GM12878 (cell line): ENCODE measurements around the gene CALD1. TPM values are rescaled to one million over a fixed set of nuclear protein-coding genes. Genes with fewer than 3 reads are reported as not detected.

Experiments
- ATF7 ChIP-seq: fragments of 450-650 bp; IDR thresholded peaks from 2 replicates; pipeline ENCODE4 v1.6.1; 2016; ENCODE audit warnings: low read depth, mild to moderate bottlenecking
- BRCA1 ChIP-seq: IDR thresholded peaks from 2 replicates; pipeline ENCODE4 v1.6.1; 2011; ENCODE audit warnings: low read depth, low read length, improper control_type of control experiment
- EED ChIP-seq: sonication (generic); IDR thresholded peaks from 2 replicates; pipeline ENCODE4 v1.6.1; 2016; ENCODE audit warnings: antibody characterized with exemption, low read depth
- EGR1 ChIP-seq, 2 experiments: IDR thresholded peaks; 1 replicate in 1 of 2; 2 replicates in 1 of 2; pipeline ENCODE4 v1.6.1; 2011 to 2012; ENCODE audit warnings: low read depth in 2 of 2, low read length in 2 of 2, borderline replicate concordance in 1 of 2, mild to moderate bottlenecking in 1 of 2, moderate library complexity in 1 of 2
- EZH2 ChIP-seq: IDR thresholded peaks from 2 replicates; pipeline ENCODE4 v1.6.1; 2012; ENCODE audit warnings: low read depth, mild to moderate bottlenecking, control low read depth, inconsistent platforms, low read length, borderline replicate concordance; ENCODE audit not compliant: control insufficient read depth
- HCFC1 ChIP-seq: fragments of 150-350 bp; IDR thresholded peaks from 2 replicates; pipeline ENCODE4 v1.6.1; 2014; ENCODE audit warnings: low read length
- IKZF1 ChIP-seq: fragments of 450-650 bp; conservative IDR thresholded peaks from 2 replicates; pipeline ENCODE4 v1.6.1; 2017; ENCODE audit warnings: antibody characterized with exemption, mild to moderate bottlenecking
- LARP7 ChIP-seq: fragments of 450-650 bp; IDR thresholded peaks from 2 replicates; pipeline ENCODE4 v1.6.1; 2017; ENCODE audit warnings: mild to moderate bottlenecking
- MEF2B ChIP-seq: fragments of 450-650 bp; IDR thresholded peaks from 2 replicates; pipeline ENCODE4 v1.6.1; 2018; ENCODE audit warnings: mild to moderate bottlenecking, moderate library complexity; ENCODE audit not compliant: partially characterized antibody, poor library complexity, severe bottlenecking
- NR2C2 ChIP-seq: IDR thresholded peaks from 2 replicates; pipeline ENCODE4 v1.6.1; 2011; ENCODE audit warnings: borderline replicate concordance, low read depth; ENCODE audit not compliant: control insufficient read depth, insufficient read length
- PKNOX1 ChIP-seq: fragments of 450-650 bp; IDR thresholded peaks from 2 replicates; pipeline ENCODE4 v1.6.1; 2016; ENCODE audit warnings: mild to moderate bottlenecking
- SPI1 ChIP-seq: IDR thresholded peaks from 2 replicates; pipeline ENCODE4 v1.6.1; 2011; ENCODE audit warnings: low read depth, mild to moderate bottlenecking, low read length, moderate library complexity, borderline replicate concordance; ENCODE audit not compliant: insufficient read depth
- SREBF1 ChIP-seq: IDR thresholded peaks from 2 replicates; pipeline ENCODE4 v1.6.1; 2012; ENCODE audit warnings: mild to moderate bottlenecking, low read length
- SRF ChIP-seq, 2 experiments: IDR thresholded peaks; 2 replicates each; pipeline ENCODE4 v1.6.1; 2011; ENCODE audit warnings: low read depth in 2 of 2, low read length in 2 of 2, mild to moderate bottlenecking in 1 of 2, moderate library complexity in 1 of 2
- SUPT20H ChIP-seq: IDR thresholded peaks from 2 replicates; pipeline ENCODE4 v1.6.1; 2011; ENCODE audit warnings: low read depth, mild to moderate bottlenecking, low read length, moderate library complexity, borderline replicate concordance; ENCODE audit not compliant: control insufficient read depth
- YY1 ChIP-seq: IDR thresholded peaks from 2 replicates; pipeline ENCODE4 v1.6.1; 2011; ENCODE audit warnings: low read depth, mild to moderate bottlenecking, low read length
- ZBTB4 ChIP-seq: fragments of 450-650 bp; formaldehyde crosslinking; IDR thresholded peaks from 2 replicates; pipeline ENCODE4 v1.4.0; 2022; ENCODE audit warnings: mild to moderate bottlenecking, moderate library complexity
- ZNF622 ChIP-seq: fragments of 450-650 bp; IDR thresholded peaks from 2 replicates; pipeline ENCODE4 v1.6.1; 2017; ENCODE audit warnings: mild to moderate bottlenecking, inconsistent platforms
- polyA plus RNA-seq, 11 experiments: library from polyadenylated mRNA; depleted of rRNA in 4 of 11; unstranded in 6 of 11; stranded (reverse) in 5 of 11; fragments of >200 nt; fragmentation: Nextera tagmentation in 4 of 11; fragmentation: Illumina TruSeq in 1 of 11; extraction: Ambion mirVana in 4 of 11; extraction: Trizol in 1 of 11; gene quantifications; 1 replicate in 1 of 11; 2 replicates in 10 of 11; pipeline versions ENCODE4 v1.2.1 to v1.2.3, GENCODE V29; 2011 to 2016; ENCODE audit warnings: inconsistent platforms in 2 of 11, missing spikeins in 2 of 11, low read depth in 1 of 11
- total RNA-seq, 4 experiments: library from RNA; depleted of rRNA in 3 of 4; stranded (reverse); fragments of >200 nt in 3 of 4; fragmentation: Illumina TruSeq in 1 of 4; extraction: Trizol in 1 of 4; gene quantifications; 2 replicates each; pipeline versions ENCODE4 v1.2.1 to v1.2.3, GENCODE V29; 2013 to 2021
- TF ChIP-seq, protein P1 (sequence below): IDR thresholded peaks from 2 replicates; pipeline ENCODE4 v1.6.1; 2012; ENCODE audit warnings: improper control_type of control experiment, low read depth, low read length; ENCODE audit not compliant: insufficient replicate concordance

CALD1 gene
- total and polyA plus RNA-seq, 10 of the 15 experiments (the other 5 are each of a cell fraction or from before 2014, with no cell fraction given) = 0.03 to 1.3 (median 0.22) TPM

- TF ChIP-seq, protein P1, sequence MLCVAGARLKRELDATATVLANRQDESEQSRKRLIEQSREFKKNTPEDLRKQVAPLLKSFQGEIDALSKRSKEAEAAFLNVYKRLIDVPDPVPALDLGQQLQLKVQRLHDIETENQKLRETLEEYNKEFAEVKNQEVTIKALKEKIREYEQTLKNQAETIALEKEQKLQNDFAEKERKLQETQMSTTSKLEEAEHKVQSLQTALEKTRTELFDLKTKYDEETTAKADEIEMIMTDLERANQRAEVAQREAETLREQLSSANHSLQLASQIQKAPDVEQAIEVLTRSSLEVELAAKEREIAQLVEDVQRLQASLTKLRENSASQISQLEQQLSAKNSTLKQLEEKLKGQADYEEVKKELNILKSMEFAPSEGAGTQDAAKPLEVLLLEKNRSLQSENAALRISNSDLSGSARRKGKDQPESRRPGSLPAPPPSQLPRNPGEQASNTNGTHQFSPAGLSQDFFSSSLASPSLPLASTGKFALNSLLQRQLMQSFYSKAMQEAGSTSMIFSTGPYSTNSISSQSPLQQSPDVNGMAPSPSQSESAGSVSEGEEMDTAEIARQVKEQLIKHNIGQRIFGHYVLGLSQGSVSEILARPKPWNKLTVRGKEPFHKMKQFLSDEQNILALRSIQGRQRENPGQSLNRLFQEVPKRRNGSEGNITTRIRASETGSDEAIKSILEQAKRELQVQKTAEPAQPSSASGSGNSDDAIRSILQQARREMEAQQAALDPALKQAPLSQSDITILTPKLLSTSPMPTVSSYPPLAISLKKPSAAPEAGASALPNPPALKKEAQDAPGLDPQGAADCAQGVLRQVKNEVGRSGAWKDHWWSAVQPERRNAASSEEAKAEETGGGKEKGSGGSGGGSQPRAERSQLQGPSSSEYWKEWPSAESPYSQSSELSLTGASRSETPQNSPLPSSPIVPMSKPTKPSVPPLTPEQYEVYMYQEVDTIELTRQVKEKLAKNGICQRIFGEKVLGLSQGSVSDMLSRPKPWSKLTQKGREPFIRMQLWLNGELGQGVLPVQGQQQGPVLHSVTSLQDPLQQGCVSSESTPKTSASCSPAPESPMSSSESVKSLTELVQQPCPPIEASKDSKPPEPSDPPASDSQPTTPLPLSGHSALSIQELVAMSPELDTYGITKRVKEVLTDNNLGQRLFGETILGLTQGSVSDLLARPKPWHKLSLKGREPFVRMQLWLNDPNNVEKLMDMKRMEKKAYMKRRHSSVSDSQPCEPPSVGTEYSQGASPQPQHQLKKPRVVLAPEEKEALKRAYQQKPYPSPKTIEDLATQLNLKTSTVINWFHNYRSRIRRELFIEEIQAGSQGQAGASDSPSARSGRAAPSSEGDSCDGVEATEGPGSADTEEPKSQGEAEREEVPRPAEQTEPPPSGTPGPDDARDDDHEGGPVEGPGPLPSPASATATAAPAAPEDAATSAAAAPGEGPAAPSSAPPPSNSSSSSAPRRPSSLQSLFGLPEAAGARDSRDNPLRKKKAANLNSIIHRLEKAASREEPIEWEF = peak; percentile 68
- no peak for TF ChIP-seq NR2C2
- TF ChIP-seq LARP7 = no peak
- TF ChIP-seq ATF7 = peak; percentile 90
- no peak for TF ChIP-seq BRCA1
- TF ChIP-seq YY1 = peak; percentile 60; the same call in 1 of the 2 replicates
- peak; percentile 38 for TF ChIP-seq PKNOX1
- no peak for TF ChIP-seq ZBTB4
- TF ChIP-seq IKZF1 = peak; percentile 92
- peak; percentile 86 for TF ChIP-seq MEF2B
- TF ChIP-seq EGR1 (IDR thresholded peaks at IDR 0.05; ENCODE audit: borderline replicate concordance in 1 of 2, low read depth in 2 of 2, low read length in 2 of 2) = no peak
- TF ChIP-seq SREBF1 = no peak
- TF ChIP-seq EED = peak; percentile 92
- no peak for TF ChIP-seq SUPT20H
- TF ChIP-seq ZNF622 = no peak
- no peak for TF ChIP-seq SRF (IDR thresholded peaks at IDR 0.05; ENCODE audit: low read depth in 2 of 2, low read length in 2 of 2)
- TF ChIP-seq HCFC1 = peak; percentile 2; the same call in 1 of the 2 replicates
- no peak for TF ChIP-seq EZH2
- TF ChIP-seq SPI1 = no peak
Measured at GRCh38 chr7:134995239-134996096, 216.0 kb downstream of the CALD1 start (continued).
